A673 (cell line): ENCODE measurements around the gene NETO1. TPM values are rescaled to one million over a fixed set of nuclear protein-coding genes. Genes with fewer than 3 reads are reported as not detected.

Experiments used
- BruUV-seq: library from RNA; stranded (reverse); fragments of 400-500 nt; replicated peaks from 2 replicates; lab custom pipeline; 2021; lab: Mats Ljungman, UMichigan
- CTCF ChIA-PET: fragments of 300-600 bp; sonication (Branson Sonifier 250); formaldehyde crosslinking; loops from one replicate; lab custom pipeline; 2022; ENCODE audit warnings: antibody characterized with exemption; lab: Charles Lee
- POLR2A ChIA-PET: fragments of 300-600 bp; sonication (Branson Sonifier 250); formaldehyde crosslinking; loops from one replicate; lab custom pipeline; 2022; ENCODE audit warnings: antibody characterized with exemption; ENCODE audit not compliant: low non-redundant PET; lab: Charles Lee
- DNase-seq: peaks from one replicate; pipeline ENCODE4 v3.0.0-alpha.2; 2015; ENCODE audit warnings: low spot score
- H3K27ac ChIP-seq: fragments of 200-600 bp; sonication (generic); 2 replicates; pipeline ENCODE4 v1.5.1; 2016; ENCODE audit warnings: mixed run types, low read depth, mild to moderate bottlenecking, mixed read lengths, antibody characterized with exemption, low read length; ENCODE audit not compliant: poor library complexity, severe bottlenecking
- H3K27me3 ChIP-seq: fragments of 200-600 bp; sonication (generic); replicated peaks from 2 replicates; pipeline ENCODE4 v1.6.1; 2017; ENCODE audit warnings: mixed run types, low read depth, mild to moderate bottlenecking, mixed read lengths, antibody characterized with exemption, low read length; ENCODE audit not compliant: insufficient read depth, poor library complexity
- H3K36me3 ChIP-seq: fragments of 200-600 bp; sonication (generic); 2 replicates; pipeline ENCODE4 v1.6.1; 2016; ENCODE audit warnings: mixed run types, mild to moderate bottlenecking, mixed read lengths, antibody characterized with exemption, low read length; ENCODE audit not compliant: insufficient read depth, poor library complexity, severe bottlenecking
- H3K4me1 ChIP-seq: fragments of 200-600 bp; sonication (generic); 2 replicates; pipeline ENCODE4 v1.6.1; 2017; ENCODE audit warnings: mixed run types, mild to moderate bottlenecking, mixed read lengths, antibody characterized with exemption, low read length; ENCODE audit not compliant: insufficient read depth, poor library complexity, severe bottlenecking
- H3K4me3 ChIP-seq: fragments of 200-600 bp; sonication (generic); 2 replicates; pipeline ENCODE4 v1.5.1; 2016; ENCODE audit warnings: low read depth, mixed run types, mild to moderate bottlenecking, mixed read lengths, low read length; ENCODE audit not compliant: poor library complexity, severe bottlenecking
- H3K9me3 ChIP-seq: fragments of 200-600 bp; sonication (generic); 2 replicates; pipeline ENCODE4 v1.6.1; 2016; ENCODE audit warnings: mixed run types, low read depth, mild to moderate bottlenecking, mixed read lengths, antibody characterized with exemption, low read length; ENCODE audit not compliant: poor library complexity, severe bottlenecking
- CTCF ChIP-seq: fragments of 300-800, 200-600 bp; sonication (generic); conservative IDR thresholded peaks from 2 replicates; pipeline ENCODE4 v1.5.1; 2017; ENCODE audit warnings: low read depth, mild to moderate bottlenecking, antibody characterized with exemption, low read length, moderate library complexity, mixed read lengths
- EZH2 ChIP-seq: fragments of 200-600 bp; sonication (generic); IDR thresholded peaks from 2 replicates; pipeline ENCODE4 v1.6.1; 2017; ENCODE audit warnings: borderline replicate concordance, low read depth, mild to moderate bottlenecking, mixed read lengths, antibody characterized with exemption, low read length; ENCODE audit not compliant: poor library complexity, severe bottlenecking
- intact Hi-C: fragments of 100-400 bp; cut with micrococcal nuclease; formaldehyde crosslinking; loops from one replicate; pipeline ENCODE4 v1.10.0; 2022; ENCODE audit not compliant: unreplicated experiment
- total RNA-seq: library from RNA; stranded (reverse); gene quantifications from 2 replicates; pipeline ENCODE4 v1.2.3, GENCODE V29; 2021

NETO1 gene
- total RNA-seq, 1 experiment from 2014 or later, result 12.1 TPM

GRCh38 chr18:72840109-72840508 lies 27.7 kb downstream of the NETO1 start:
- no peak for DNase-seq
- intact Hi-C loops, result no loop called here
- Histone ChIP-seq H3K36me3 (no peaks in the 10 kb centered on the region), H3K9me3 (no peaks in the 10 kb centered on the region), H3K27ac (no peak overlapping the region), H3K27me3 (no peaks in the 10 kb centered on the region), H3K4me1 (no peaks in the 10 kb centered on the region), H3K4me3 (no peak overlapping the region)
- POLR2A ChIA-PET, result no interaction called here
- TF ChIP-seq CTCF, result no peak
- TF ChIP-seq EZH2, result no peak
- CTCF ChIA-PET, result no interaction called here
- BruUV-seq, result no TSS peak

- H3K4me3 ChIP-seq, result no peak overlapping the region
- CTCF ChIA-PET, result no interaction called here
- H3K4me1 ChIP-seq, result no peaks in the 10 kb centered on the region
- TF ChIP-seq EZH2, result no peak
- TF ChIP-seq CTCF, result no peak
- no peaks in the 10 kb centered on the region for H3K9me3 ChIP-seq
- DNase-seq, result no peak
- no TSS peak for BruUV-seq
- no peak overlapping the region for H3K27ac ChIP-seq
- no peaks in the 10 kb centered on the region for H3K36me3 ChIP-seq
- no peaks in the 10 kb centered on the region for H3K27me3 ChIP-seq
- intact Hi-C loops, result no loop called here
- POLR2A ChIA-PET, result no interaction called here
Observed at GRCh38 chr18:72834731-72835130, 33.1 kb downstream of the NETO1 start.

GRCh38 chr18:72833471-72833870 lies 34.3 kb downstream of the NETO1 start:
- intact Hi-C loops, result no loop called here
- Histone ChIP-seq H3K9me3 (no peaks in the 10 kb centered on the region), H3K4me3 (no peak overlapping the region), H3K36me3 (no peaks in the 10 kb centered on the region), H3K4me1 (no peaks in the 10 kb centered on the region), H3K27me3 (no peaks in the 10 kb centered on the region), H3K27ac (no peak overlapping the region)
- POLR2A ChIA-PET, result no interaction called here
- no TSS peak for BruUV-seq
- DNase-seq, result peak; percentile 33
- CTCF ChIA-PET, result no interaction called here
- no peak for TF ChIP-seq EZH2
- TF ChIP-seq CTCF, result no peak
